AG20443 (cell line): ENCODE measurements around the gene ADRA2C.

ENCODE experiments used
- DNase-seq: peaks from one replicate; pipeline ENCODE4 v3.0.0; 2012; ENCODE audit warnings: low spot score, mixed read lengths

Gene ADRA2C

DNA sequence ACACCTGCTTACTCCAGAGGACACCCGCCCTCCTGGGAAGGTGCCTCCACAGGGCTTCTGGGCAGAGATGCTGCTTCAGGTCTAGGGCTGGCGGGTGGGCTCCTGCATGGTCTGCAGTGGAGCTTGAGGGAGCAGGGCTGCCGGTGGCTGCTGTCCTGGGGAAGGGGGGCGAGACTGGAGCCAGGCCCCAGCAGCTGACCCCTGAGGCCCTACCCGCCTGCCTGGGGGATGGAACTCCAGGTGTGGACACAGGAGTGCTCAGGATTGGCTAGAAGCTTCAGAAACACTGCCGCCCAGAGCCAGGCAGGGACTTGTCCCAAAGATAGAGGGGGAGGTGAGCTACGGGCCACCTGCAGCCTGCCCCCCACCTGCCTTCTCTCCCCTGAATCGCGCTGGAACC lies 33.0 kb upstream of the ADRA2C start:
- no peak for DNase-seq

DNA sequence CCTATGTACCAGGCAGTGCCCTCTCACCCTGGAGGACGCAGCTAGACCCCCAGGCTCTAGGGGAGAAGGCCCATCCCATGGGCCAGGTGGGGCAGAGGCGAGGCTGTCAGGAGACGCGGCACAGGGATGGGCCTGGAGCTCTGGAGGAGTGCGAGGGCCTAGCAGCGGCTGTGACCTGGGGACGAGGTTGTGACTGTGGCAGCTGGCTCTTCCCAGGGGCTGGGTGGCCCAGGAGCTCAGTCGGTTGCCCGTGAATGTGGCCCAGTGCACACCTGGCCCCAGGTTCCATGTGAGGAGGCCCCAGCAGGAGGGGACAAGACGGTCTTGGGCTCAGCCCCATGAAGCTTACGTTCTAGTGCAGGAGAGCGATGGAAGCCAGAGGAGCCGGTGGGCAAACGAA lies 31.0 kb upstream of the ADRA2C start:
- no peak for DNase-seq

DNA sequence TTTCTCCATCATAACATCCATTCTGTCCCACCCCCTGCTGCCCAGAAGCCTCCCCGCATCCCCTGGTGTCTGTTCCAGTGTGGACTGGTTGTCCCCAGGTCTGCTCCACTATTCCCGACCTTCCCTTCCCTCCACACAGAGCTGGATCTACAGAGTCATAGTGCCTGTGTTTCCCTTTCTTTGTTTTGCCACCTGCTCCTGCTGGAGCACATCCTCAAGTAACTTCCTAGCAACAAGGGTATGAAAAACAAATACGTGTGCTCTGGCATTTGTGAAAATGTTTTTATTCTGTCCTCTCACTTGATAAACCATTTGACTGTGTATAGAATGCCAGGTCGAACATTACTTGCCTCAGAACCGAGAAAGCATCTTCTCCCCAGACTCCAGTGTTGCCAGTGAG lies 29.9 kb upstream of the ADRA2C start:
- no peak for DNase-seq

GRCh38 chr4:3736806-3737205 lies 29.4 kb upstream of the ADRA2C start:
- no peak for DNase-seq

DNA sequence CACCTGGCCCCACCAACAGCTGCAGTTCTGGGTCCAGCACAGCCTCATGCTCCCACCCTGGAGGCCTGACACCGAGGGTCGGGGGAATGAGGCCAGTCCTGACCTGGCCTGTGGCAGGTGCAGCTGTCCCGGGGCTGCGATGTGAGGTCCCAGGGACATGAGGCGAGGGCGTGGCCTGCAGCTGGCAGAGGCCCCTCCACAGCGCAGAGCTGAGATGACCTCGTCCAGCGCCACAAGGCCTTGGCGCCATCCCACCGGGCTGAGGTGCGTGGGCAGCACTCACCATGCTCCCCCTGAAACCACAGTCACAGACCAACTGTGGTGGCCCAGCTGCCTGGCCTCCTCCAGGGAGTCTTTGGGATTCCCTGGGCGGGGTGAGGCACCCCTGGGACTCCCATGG lies 26.6 kb upstream of the ADRA2C start:
- no peak for DNase-seq

GRCh38 chr4:3740256-3740655 lies 25.9 kb upstream of the ADRA2C start:
- DNase-seq: no peak

- DNase-seq: no peak
Observed at GRCh38 chr4:3741217-3742011, 24.8 kb upstream of the ADRA2C start.

GRCh38 chr4:3742610-3743009 lies 23.6 kb upstream of the ADRA2C start:
- no peak for DNase-seq

DNA sequence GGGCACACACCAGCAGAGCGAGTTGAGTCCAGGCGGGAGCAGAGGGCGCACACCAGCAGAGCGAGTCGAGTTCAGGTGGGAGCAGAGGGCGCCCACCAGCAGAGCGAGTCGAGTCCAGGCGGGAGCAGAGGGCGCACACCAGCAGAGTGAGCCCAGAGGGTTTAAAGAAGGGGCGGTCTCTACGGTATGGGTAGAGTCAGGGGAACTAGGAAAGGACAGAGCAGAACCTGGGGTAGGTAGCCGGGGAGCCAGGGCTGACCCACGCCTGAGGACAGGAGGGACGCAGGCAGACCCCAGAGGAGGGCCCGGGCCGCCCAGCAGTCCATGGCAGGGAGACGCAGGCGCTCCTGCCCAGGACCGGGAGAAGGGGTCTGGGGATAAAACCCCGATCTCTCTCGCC lies 22.0 kb upstream of the ADRA2C start:
- no peak for DNase-seq

DNA sequence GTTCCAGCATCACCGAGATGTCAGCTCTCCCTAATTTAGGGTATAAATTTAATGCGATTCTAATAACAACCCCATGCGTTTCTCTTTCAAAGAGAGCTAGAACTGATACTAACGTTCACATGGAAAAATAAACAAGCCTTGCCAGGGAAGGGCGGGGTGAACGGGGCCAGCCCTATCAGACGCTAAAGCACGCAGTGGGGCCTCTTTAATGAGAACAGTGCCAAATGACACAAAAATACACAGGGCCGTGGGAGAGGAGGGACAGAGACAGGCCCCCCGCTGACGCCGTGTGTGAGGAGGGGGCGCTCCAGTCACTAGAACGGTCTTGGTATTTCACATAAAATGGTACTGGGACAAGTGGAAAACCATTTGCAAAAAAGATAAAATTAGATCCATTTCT lies 21.3 kb upstream of the ADRA2C start:
- DNase-seq: no peak

DNA sequence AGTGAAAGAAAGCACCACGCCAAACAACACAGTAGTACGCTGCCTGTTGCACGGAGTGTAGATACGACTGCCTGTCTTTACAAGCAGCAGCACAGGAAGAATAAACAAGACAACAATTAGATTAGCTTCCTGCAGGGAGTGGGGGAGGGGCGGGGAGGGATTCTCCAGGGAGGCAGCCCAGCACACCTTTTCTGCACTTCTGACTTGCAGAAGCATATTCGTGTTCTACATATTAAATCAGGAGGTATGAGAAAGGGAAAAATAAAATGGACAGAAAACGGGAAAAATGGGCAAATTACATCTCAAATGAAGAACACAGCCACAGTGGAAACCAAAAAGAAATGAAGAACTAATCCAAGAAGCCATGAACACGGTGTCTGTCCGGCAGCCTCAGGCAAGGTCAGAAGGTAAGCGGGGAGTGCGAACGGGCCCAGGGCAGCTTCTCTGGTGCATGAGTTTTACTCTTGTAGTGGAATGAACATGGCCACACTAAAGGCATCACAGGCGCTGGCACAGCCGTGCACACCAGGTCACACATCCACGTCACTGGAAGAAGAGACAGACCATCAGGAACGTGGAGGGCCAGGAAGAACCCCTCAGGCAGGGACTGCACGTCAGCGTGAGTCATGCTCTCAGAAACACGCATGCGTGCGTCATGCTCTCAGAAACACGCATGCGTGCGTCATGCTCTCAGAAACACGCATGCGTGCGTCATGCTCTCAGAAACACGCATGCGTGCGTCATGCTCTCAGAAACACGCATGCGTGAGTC lies 20.1 kb upstream of the ADRA2C start:
- no peak for DNase-seq

- no peak for DNase-seq
Observed at GRCh38 chr4:3746701-3747580, 19.2 kb upstream of the ADRA2C start.

DNA sequence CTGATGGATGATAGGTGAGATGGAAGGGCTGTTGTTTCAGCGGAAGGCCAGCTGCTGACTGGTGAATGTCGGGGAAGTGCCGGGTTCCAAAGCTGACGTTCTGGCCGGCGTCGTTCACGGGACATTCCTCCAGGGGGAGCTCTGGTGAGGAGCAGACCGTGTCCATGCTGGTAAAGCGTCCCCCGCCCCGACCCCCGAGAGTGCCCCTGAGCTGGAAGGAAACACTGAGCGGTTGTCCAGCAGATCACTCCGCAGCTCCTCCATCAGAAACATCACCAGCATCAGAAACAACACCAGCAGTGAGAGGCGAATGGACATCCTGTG lies 18.6 kb upstream of the ADRA2C start:
- peak; percentile 48 for DNase-seq

DNA sequence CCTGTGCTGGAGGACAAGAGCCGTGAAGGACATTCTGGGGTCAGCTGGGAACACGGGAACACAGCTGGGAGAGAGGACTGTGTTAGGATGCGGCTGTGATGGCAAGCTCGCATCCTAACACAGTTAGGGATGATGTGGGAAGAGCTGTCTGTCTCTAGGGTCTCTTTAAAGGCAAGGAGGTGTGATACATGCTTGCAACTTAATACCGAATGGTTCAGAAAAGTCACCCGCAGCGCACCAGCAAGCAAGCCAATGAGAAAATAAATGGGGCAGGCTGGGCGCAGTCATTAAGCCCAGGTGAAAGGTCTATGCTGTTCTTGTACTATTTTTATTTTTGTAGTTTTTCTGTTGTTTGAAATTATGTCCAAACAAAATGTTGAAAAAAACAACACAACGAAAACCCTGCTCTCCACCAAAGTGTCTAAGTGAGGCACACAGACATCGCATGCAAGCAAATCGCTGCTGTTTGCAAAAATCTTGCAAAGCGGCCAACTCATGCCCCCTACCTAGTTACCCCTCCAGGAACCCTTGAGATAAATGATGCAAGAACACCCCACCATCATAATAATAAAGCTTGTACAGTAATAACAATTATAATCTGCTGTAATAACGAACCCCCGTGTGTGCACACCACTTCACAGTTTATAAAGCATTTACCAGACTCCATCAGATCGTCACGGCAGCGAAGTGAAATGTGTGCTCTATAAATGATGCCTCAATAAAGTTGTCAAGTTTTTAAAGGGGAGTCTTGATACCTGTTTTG lies 17.9 kb upstream of the ADRA2C start:
- DNase-seq: no peak

GRCh38 chr4:3749081-3749480 lies 17.1 kb upstream of the ADRA2C start:
- DNase-seq: no peak

DNA sequence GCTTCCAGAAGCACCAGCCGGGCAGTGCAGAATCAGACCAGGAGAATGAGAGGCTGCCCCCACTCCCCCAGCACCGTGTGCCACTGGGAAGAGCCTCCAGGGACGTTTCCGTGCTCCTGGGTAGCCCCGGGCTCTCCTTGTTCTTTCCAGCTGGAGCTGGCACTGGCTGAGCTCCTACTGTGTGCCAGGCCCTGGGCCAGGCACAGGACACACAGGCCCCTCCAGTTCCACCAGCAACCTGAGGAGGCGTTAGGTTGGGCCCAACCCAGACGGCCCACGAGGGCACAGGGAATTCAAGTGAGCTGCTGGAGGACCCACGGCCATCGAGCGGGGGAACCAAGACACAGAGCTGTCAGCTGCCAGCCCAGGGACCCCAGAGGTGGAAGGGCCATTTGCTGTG lies 15.9 kb upstream of the ADRA2C start:
- DNase-seq: no peak

DNA sequence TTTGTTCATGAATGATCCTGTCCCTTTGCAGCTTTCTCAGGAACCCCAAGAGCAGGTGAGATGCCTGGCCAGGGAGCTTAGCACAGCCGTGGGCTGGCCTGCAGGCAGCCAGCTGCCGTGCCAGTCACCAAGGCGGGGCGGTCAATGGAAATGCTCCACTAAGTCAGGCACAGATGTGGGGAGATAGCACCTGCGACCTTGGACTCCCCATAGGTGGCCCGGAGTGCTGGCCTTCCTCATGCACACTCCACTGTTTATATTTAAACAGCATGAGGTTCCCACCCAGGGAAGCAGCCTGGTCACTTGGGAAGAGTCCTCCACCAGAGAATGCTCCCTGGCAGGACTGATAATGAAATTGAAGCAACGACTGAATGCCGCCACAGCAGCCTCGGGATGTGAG lies 14.2 kb upstream of the ADRA2C start:
- DNase-seq: no peak

DNA sequence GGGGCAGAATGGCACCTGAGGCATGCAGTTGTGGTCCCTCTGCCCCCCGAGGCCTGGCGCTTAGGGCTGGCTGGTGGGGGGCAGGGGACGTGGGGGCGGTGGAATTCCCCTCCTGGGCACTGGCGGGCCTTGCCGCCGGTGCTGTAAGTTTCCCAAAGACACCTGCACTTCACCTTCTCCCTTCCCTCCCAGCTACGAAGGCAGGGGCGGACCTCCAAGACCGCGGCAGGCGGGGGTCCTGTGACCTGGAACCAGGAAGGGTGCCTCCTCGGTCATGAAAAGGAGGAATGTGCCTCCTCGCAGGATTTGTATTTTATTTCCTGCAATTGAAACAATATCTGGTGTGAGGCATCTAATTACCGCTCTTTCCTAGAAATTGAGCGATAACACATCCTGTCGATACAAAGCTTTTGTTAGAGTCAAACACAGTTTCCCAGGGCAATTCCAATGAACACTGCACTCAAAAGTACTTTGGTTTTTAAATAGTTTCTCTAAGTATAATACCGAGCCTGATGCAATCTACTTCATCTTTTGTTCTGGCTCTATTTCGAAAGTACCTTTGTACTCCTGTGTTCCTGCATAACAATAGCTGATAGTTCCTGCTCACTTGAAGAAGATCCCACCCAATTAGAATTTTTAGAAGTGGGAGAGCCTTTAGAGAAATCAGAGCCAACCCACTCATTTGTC lies 12.3 kb upstream of the ADRA2C start:
- DNase-seq: no peak

DNA sequence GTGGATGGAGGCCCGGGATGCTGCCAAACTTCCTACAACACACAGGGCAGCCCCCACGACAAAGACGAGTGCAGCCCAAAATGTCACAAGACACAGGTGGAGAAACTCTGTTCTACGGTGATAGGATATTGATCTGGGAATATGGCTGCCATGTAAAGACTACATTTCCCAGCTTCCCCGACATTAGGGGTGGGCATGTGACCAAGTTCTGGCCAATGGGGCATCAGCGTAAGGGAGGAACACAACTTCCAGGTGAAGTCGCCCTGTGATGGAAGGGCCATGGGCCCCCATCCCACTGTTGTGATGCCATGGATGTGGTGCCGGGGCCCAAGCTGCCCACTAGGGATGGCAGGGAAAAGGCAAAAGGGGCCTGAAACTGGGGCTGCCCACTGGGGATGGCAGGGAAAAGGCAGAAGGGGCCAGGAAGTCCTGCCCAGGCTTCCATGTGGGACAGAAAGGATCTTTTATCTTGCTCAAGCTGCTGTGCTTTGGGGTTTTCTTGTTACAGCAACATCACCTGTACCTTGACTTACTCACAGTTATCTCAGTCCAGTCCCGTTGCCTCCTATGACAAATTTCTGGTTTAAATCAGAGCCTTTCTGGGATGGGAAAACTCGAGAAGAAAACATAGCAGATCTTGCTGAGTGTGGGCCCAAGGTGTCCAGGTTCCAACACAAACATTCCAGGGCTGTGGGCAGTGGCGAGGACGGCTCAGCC lies 9.7 kb upstream of the ADRA2C start:
- DNase-seq: no peak

DNA sequence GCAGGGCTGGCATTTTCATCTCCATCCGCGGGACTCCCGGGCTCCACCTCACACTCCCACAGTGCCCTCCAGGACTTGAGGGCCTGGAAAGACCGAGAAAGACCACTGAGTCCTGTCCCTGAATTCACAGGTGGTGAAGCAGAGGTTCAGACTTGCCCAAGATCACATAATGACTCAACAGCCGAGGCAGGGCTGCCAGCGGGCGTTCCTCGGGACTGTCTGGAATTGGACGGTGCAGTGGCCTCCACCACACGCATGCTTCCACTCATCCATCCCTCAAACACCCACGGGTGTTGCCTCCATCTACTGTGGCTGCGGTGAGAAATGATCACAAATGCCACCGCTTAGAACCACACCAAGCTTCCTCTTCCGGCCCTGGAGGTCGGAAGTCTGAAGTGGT lies 6.9 kb upstream of the ADRA2C start:
- peak; percentile 49 for DNase-seq

DNA sequence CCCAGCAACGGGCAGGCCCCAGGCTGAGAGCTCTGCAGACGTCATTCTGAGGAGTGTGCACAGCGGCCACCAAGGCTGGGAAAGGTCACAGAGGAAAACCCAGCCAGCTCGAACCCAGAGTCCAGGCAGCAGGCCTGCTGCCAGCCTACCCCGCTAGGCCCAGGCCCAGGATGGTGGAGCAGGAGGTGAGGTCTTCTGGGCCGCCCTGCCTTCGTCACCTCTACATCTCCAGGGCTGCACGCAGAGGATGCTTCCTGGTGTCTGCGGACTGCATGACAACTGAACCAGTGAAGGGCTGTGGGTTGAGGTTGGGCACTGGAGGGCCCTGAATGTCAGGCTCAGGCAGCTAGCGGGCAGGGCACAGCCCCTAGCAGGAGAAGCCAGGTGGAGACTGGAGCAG lies 5.8 kb upstream of the ADRA2C start:
- DNase-seq: no peak
